ENCODE data around the gene TPRA1. TPM values are rescaled to one million over a fixed set of nuclear protein-coding genes. Genes with fewer than 3 reads are reported as not detected.

The TPRA1 gene
- total and polyA plus RNA-seq, 2 experiments from 2014 or later, result 16.7 to 30.4 TPM

- H3K27me3 ChIP-seq (ENCODE audit: insufficient read depth), result no peaks in the 10 kb centered on the region
- H3K36me3 ChIP-seq (ENCODE audit: insufficient read depth), result no peaks in the 10 kb centered on the region
- no peaks in the 10 kb centered on the region for H3K36me3 Mint-ChIP-seq (ENCODE audit: low read depth)
- H4K20me1 ChIP-seq (replicated peaks; ENCODE audit: insufficient read depth), result no peaks in the 10 kb centered on the region
- H3K4me3 ChIP-seq, result no peak overlapping the region
- H2AFZ ChIP-seq, result no peak overlapping the region
- no peak overlapping the region for H3K27ac ChIP-seq (ENCODE audit: low read depth)
- no peaks in the 10 kb centered on the region for H3F3A ChIP-seq (replicated peaks; ENCODE audit: low read depth)
- DNase-seq (ENCODE audit: low spot score) (no peak), ATAC-seq (no peak)
- H3K4me1 Mint-ChIP-seq, result peaks cover 6% of the 10 kb centered on the region; the same call in 2 of the 3 replicates
- peaks cover 5% of the 10 kb centered on the region for H3K27me3 Mint-ChIP-seq (ENCODE audit: insufficient read depth, low read depth, poor library complexity)
- H3K4me3 Mint-ChIP-seq, result no peak overlapping the region
- TF ChIP-seq CTCF (conservative IDR thresholded peaks at IDR 0.05; ENCODE audit: low read depth in 2 of 2) (no peak), CREB1 (CRISPR knock-in tag; IDR thresholded peaks at IDR 0.05; ENCODE audit: low read depth) (no peak), EZH2phosphoT487 (IDR thresholded peaks at IDR 0.05; ENCODE audit: unreplicated experiment) (no peak), EZH2 (IDR thresholded peaks at IDR 0.05; ENCODE audit: low read depth, unreplicated experiment) (no peak), POLR2AphosphoS5 (IDR thresholded peaks at IDR 0.05; ENCODE audit: low read depth) (no peak), ZNF114 (CRISPR knock-in tag; IDR thresholded peaks at IDR 0.05) (no peak), ZNF331 (CRISPR knock-in tag; IDR thresholded peaks at IDR 0.05; ENCODE audit: low read depth) (no peak), ETS1 (IDR thresholded peaks at IDR 0.05) (no peak), NANOG (IDR thresholded peaks at IDR 0.05; ENCODE audit: borderline replicate concordance) (no peak), ZNF462 (CRISPR knock-in tag; IDR thresholded peaks at IDR 0.05) (no peak), REST (IDR thresholded peaks at IDR 0.05; ENCODE audit: unreplicated experiment) (no peak), STAT1 (IDR thresholded peaks at IDR 0.05; ENCODE audit: unreplicated experiment) (no peak), JUNB (IDR thresholded peaks at IDR 0.05; ENCODE audit: unreplicated experiment) (no peak)
- no peaks in the 10 kb centered on the region for H3K9me2 ChIP-seq (ENCODE audit: insufficient read depth)
- H3K4me2 ChIP-seq, result no peak overlapping the region
- no peaks in the 10 kb centered on the region for H3K79me2 ChIP-seq (replicated peaks; ENCODE audit: insufficient read depth)
- H3K9me3 Mint-ChIP-seq, result peaks cover 9% of the 10 kb centered on the region
- no peak overlapping the region for H3K27ac Mint-ChIP-seq
- H3K4me1 ChIP-seq (ENCODE audit: insufficient read depth), result no peaks in the 10 kb centered on the region
These were observed 65.2 kb downstream of the TPRA1 start for GRCh38 chr3:127525373-127525772.
